Astrocyte (in vitro differentiated cells and primary cell): ENCODE results near the gene CITED1.

Source experiments
- CTCF ChIP-seq: IDR thresholded peaks from 2 replicates; pipeline ENCODE4 v1.5.1; 2011; ENCODE audit warnings: low read depth, mild to moderate bottlenecking, inconsistent platforms, low read length, moderate library complexity; ENCODE audit not compliant: insufficient read depth
- EZH2 ChIP-seq: IDR thresholded peaks from 2 replicates; pipeline ENCODE4 v1.6.1; 2012; ENCODE audit warnings: mild to moderate bottlenecking, low read length, inconsistent platforms; ENCODE audit not compliant: insufficient read depth

GRCh38 chrX:72253686-72254085 is 52.0 kb downstream of the CITED1 start:
- no peak for TF ChIP-seq CTCF
- no peak for TF ChIP-seq EZH2
